ENCODE results near the gene GABRD. TPM values are rescaled to one million over a fixed set of nuclear protein-coding genes. Genes with fewer than 3 reads are reported as not detected.

GABRD gene
- total RNA-seq, 4 donors from 2014 or later = 0.83 TPM; not detected in 3

GRCh38 chr1:2072891-2073290 is 53.7 kb downstream of the GABRD start:
- Histone ChIP-seq H3K36me3 (no peaks in the 10 kb centered on the region), H3K9me3 (no peaks in the 10 kb centered on the region), H3K27me3 (peaks cover 0 to 4% of the 10 kb centered on the region in 2 donors), H3K27ac (no peak overlapping the region), H3K4me3 (no peak overlapping the region), H3K4me1 (peaks cover 0 to 5% of the 10 kb centered on the region in 2 donors)
- intact Hi-C loops (cut with DNase I; ENCODE audit: low total_unique reads) = no loop called here
- no peak for DNase-seq
- no peak for TF ChIP-seq POLR2A (IDR thresholded peaks at IDR 0.05)

GRCh38 chr1:2073382-2074230 is 54.5 kb downstream of the GABRD start:
- Histone ChIP-seq H3K27me3 (peaks cover 0 to 4% of the 10 kb centered on the region in 2 donors), H3K4me3 (peak overlapping the region in 1 of 2 donors; percentile 23), H3K36me3 (no peaks in the 10 kb centered on the region), H3K9me3 (no peaks in the 10 kb centered on the region), H3K27ac (no peak overlapping the region), H3K4me1 (peaks cover 0 to 5% of the 10 kb centered on the region in 2 donors)
- DNase-seq = no peak
- no peak for TF ChIP-seq CTCF (IDR thresholded peaks at IDR 0.05)
- no peak for TF ChIP-seq POLR2A (IDR thresholded peaks at IDR 0.05)
- intact Hi-C loops (cut with DNase I; ENCODE audit: low total_unique reads) = no loop called here

GRCh38 chr1:2074396-2074795 is 55.3 kb downstream of the GABRD start:
- H3K9me3 ChIP-seq = peaks cover 0 to 1% of the 10 kb centered on the region in 2 donors
- H3K27me3 ChIP-seq = peaks cover 0 to 4% of the 10 kb centered on the region in 2 donors
- no peak for DNase-seq
- H3K27ac ChIP-seq = no peak overlapping the region
- peaks cover 0 to 5% of the 10 kb centered on the region in 2 donors for H3K4me1 ChIP-seq
- no peaks in the 10 kb centered on the region for H3K36me3 ChIP-seq
- intact Hi-C loops (cut with DNase I; ENCODE audit: low total_unique reads) = no loop called here
- TF ChIP-seq CTCF (IDR thresholded peaks at IDR 0.05) (no peak), POLR2A (IDR thresholded peaks at IDR 0.05) (no peak)
- no peak overlapping the region for H3K4me3 ChIP-seq

GRCh38 chr1:2074944-2075740 is 56.0 kb downstream of the GABRD start:
- no peak for DNase-seq
- peaks cover 0 to 5% of the 10 kb centered on the region in 2 donors for H3K4me1 ChIP-seq
- H3K27me3 ChIP-seq = peaks cover 0 to 4% of the 10 kb centered on the region in 2 donors
- no peak overlapping the region for H3K27ac ChIP-seq
- intact Hi-C loops (cut with DNase I; ENCODE audit: low total_unique reads) = no loop called here
- H3K9me3 ChIP-seq = peaks cover 0 to 4% of the 10 kb centered on the region in 2 donors
- H3K4me3 ChIP-seq = no peak overlapping the region
- TF ChIP-seq CTCF (IDR thresholded peaks at IDR 0.05) (no peak), POLR2A (IDR thresholded peaks at IDR 0.05) (no peak)
- no peaks in the 10 kb centered on the region for H3K36me3 ChIP-seq

- Histone ChIP-seq H3K4me1 (peaks cover 0 to 5% of the 10 kb centered on the region in 2 donors), H3K36me3 (no peaks in the 10 kb centered on the region), H3K27me3 (peaks cover 0 to 4% of the 10 kb centered on the region in 2 donors), H3K4me3 (no peak overlapping the region), H3K9me3 (peaks cover 0 to 4% of the 10 kb centered on the region in 2 donors), H3K27ac (no peak overlapping the region)
- TF ChIP-seq CTCF (IDR thresholded peaks at IDR 0.05) = no peak
- TF ChIP-seq POLR2A (IDR thresholded peaks at IDR 0.05) = no peak
- DNase-seq = no peak
- intact Hi-C loops (cut with DNase I; ENCODE audit: low total_unique reads) = no loop called here
Observed at GRCh38 chr1:2076826-2077225, 57.7 kb downstream of the GABRD start.
